ENCODE measurements around the gene HIBADH. TPM values are rescaled to one million over a fixed set of nuclear protein-coding genes. Genes with fewer than 3 reads are reported as not detected.
"Not testable (repeated sequence)": the region's sequence is repeated elsewhere in the genome, so short reads cannot be mapped to it uniquely, and the experiment has no call there.

The HIBADH gene
- total RNA-seq, 2 experiments from 2014 or later = 12.9 to 14.4 TPM

- no peak overlapping the region for H3K27ac Mint-ChIP-seq
- peak; percentile 63 for ATAC-seq (ENCODE audit: low read depth)
- POLR2A ChIA-PET = no interaction called here
- DNase-seq = no peak
- H3K4me1 Mint-ChIP-seq = no peaks in the 10 kb centered on the region
- no peak overlapping the region for H3K4me3 Mint-ChIP-seq
- peaks cover 11% of the 10 kb centered on the region for H3K27me3 Mint-ChIP-seq
- no peaks in the 10 kb centered on the region for H3K36me3 Mint-ChIP-seq
- peaks cover 1% of the 10 kb centered on the region for H3K9me3 Mint-ChIP-seq
Observed at GRCh38 chr7:27689591-27690164, 27.0 kb upstream of the HIBADH start.

DNA sequence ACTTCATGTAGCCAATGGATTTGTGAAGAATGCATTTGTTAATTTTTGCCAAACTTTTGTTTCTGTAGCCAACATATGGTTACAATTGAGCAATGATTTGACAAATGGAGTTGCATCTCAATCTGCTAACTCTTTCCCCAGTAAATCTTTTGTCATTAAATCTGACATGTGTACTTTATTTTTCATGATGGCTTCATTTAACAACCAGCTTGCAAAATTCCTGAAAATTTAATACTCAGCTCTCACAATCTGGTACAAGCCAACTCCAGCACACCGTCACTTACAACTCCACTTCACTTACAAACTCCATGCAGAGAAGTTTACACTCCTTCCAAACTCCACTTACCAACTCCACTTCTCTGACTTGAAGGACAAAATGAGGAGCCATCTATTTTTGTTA, 26.5 kb upstream of the HIBADH start:
- H3K27ac Mint-ChIP-seq = no peak overlapping the region
- no peaks in the 10 kb centered on the region for H3K4me1 Mint-ChIP-seq
- H3K36me3 Mint-ChIP-seq = no peaks in the 10 kb centered on the region
- peaks cover 1% of the 10 kb centered on the region for H3K9me3 Mint-ChIP-seq
- peaks cover 11% of the 10 kb centered on the region for H3K27me3 Mint-ChIP-seq
- DNase-seq (no peak), ATAC-seq (ENCODE audit: low read depth) (no peak)
- POLR2A ChIA-PET = no interaction called here
- H3K4me3 Mint-ChIP-seq = no peak overlapping the region

GRCh38 chr7:27688646-27689045, 26.0 kb upstream of the HIBADH start:
- Mint-ChIP-seq H3K27me3 (peaks cover 11% of the 10 kb centered on the region), H3K4me1 (no peaks in the 10 kb centered on the region), H3K27ac (no peak overlapping the region), H3K36me3 (no peaks in the 10 kb centered on the region), H3K4me3 (no peak overlapping the region), H3K9me3 (peaks cover 1% of the 10 kb centered on the region)
- ATAC-seq (ENCODE audit: low read depth) (no peak), DNase-seq (no peak)
- POLR2A ChIA-PET = no interaction called here

GRCh38 chr7:27688056-27688455, 25.4 kb upstream of the HIBADH start:
- Mint-ChIP-seq H3K4me1 (no peaks in the 10 kb centered on the region), H3K36me3 (no peaks in the 10 kb centered on the region), H3K9me3 (peaks cover 1% of the 10 kb centered on the region), H3K4me3 (no peak overlapping the region), H3K27ac (no peak overlapping the region), H3K27me3 (peaks cover 11% of the 10 kb centered on the region)
- POLR2A ChIA-PET = no interaction called here
- ATAC-seq (ENCODE audit: low read depth) (no peak), DNase-seq (no peak)

DNA sequence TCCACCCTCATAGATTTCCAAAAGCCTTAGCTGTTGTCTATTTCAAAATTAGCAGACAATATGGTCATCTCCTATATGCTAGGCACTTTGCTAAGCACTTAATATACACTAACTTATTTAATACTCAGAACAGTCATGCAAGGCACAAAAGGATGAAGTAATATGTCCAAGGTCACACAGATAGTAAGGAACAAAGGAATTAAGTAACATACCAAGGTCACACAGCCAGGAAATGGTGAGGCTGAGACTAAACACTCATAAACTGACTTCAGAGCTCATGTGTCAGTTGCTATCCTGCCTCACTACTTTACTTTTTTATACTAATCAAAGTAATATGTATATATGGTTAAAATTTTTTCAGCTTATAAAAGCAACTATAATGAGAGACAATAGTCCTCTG, 23.6 kb upstream of the HIBADH start:
- Mint-ChIP-seq H3K27me3 (peaks cover 9% of the 10 kb centered on the region), H3K4me3 (no peak overlapping the region), H3K4me1 (no peaks in the 10 kb centered on the region), H3K36me3 (no peaks in the 10 kb centered on the region), H3K27ac (no peak overlapping the region), H3K9me3 (peaks cover 1% of the 10 kb centered on the region)
- ATAC-seq (ENCODE audit: low read depth) = no peak
- no peak for DNase-seq
- POLR2A ChIA-PET = no interaction called here

- Mint-ChIP-seq H3K27ac (no peak overlapping the region), H3K4me1 (no peaks in the 10 kb centered on the region), H3K36me3 (no peaks in the 10 kb centered on the region), H3K4me3 (no peak overlapping the region), H3K27me3 (peaks cover 9% of the 10 kb centered on the region), H3K9me3 (peaks cover 1% of the 10 kb centered on the region)
- POLR2A ChIA-PET = no interaction called here
- DNase-seq (no peak), ATAC-seq (ENCODE audit: low read depth) (no peak)
Observed at GRCh38 chr7:27685893-27686292, 23.2 kb upstream of the HIBADH start.

DNA sequence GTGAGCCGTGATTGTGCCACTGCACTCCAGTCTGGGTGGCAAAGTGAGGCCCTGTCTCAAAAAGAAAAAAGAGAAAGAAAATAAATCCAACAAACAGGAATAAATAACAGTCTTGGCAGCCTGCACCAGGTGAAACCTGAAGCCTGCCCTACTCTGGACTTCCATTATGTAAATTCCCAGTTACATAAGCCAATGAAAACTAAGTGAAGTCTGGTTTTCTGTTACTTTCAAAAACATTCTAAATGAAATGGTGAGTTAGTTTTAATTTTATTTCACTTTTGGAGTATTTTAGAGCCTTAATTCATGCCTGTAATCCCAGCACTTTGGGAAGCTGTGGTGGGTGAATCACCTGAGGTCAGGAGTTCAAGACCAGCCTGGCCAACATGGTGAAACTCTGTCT, 22.5 kb upstream of the HIBADH start:
- ATAC-seq (ENCODE audit: low read depth) (no peak), DNase-seq (no peak)
- Mint-ChIP-seq H3K4me3 (no peak overlapping the region), H3K27me3 (peaks cover 9% of the 10 kb centered on the region), H3K9me3 (peaks cover 1% of the 10 kb centered on the region), H3K4me1 (no peaks in the 10 kb centered on the region), H3K36me3 (no peaks in the 10 kb centered on the region), H3K27ac (no peak overlapping the region)
- POLR2A ChIA-PET = no interaction called here

- Mint-ChIP-seq H3K27me3 (peaks cover 9% of the 10 kb centered on the region), H3K4me3 (no peak overlapping the region), H3K36me3 (no peaks in the 10 kb centered on the region), H3K9me3 (peaks cover 1% of the 10 kb centered on the region), H3K4me1 (no peaks in the 10 kb centered on the region), H3K27ac (no peak overlapping the region)
- DNase-seq = no peak
- ATAC-seq (ENCODE audit: low read depth) = no peak
- POLR2A ChIA-PET = no interaction called here
Observed at GRCh38 chr7:27684491-27684890, 21.8 kb upstream of the HIBADH start.

GRCh38 chr7:27680610-27681009, 17.9 kb upstream of the HIBADH start:
- DNase-seq = no peak
- Mint-ChIP-seq H3K36me3 (no peaks in the 10 kb centered on the region), H3K4me1 (no peaks in the 10 kb centered on the region), H3K27ac (no peak overlapping the region), H3K27me3 (peaks cover 2% of the 10 kb centered on the region), H3K9me3 (no peaks in the 10 kb centered on the region), H3K4me3 (no peak overlapping the region)
- POLR2A ChIA-PET = no interaction called here
- no peak for ATAC-seq (ENCODE audit: low read depth)

DNA sequence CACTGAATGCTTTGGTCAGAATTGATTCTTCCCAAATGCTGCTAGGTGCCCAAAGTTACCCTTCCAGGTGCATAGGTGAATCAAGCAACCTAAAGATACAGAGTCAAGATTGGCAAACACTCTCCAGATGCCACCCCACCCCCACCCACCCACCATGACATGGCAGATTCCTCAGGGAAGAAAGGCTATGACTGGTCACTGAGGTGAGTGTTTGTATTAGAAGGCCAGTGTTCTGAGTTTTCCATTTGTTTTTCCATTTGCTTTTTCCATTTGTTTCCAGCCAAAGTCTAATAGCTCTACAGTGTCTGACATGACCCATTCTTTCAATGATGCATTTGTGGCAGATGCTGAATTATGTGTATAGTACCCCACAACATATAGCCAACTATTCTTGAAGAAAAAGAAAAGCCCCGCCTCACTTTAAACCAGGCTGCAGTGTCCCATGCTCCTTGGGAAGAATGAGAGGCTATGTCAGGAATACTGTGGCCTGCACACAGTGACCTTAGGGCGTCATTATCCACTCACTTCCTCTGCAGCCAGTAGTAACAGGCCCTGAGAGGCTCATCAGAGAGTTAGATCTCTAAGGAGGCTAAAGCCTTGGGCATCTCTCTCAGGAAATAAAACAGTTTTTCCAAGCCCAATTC, 16.1 kb upstream of the HIBADH start:
- ATAC-seq (ENCODE audit: low read depth) (no peak), DNase-seq (no peak)
- POLR2A ChIA-PET = no interaction called here
- Mint-ChIP-seq H3K27ac (no peak overlapping the region), H3K4me1 (no peaks in the 10 kb centered on the region), H3K9me3 (no peaks in the 10 kb centered on the region), H3K36me3 (no peaks in the 10 kb centered on the region), H3K27me3 (peaks cover 2% of the 10 kb centered on the region), H3K4me3 (no peak overlapping the region)

DNA sequence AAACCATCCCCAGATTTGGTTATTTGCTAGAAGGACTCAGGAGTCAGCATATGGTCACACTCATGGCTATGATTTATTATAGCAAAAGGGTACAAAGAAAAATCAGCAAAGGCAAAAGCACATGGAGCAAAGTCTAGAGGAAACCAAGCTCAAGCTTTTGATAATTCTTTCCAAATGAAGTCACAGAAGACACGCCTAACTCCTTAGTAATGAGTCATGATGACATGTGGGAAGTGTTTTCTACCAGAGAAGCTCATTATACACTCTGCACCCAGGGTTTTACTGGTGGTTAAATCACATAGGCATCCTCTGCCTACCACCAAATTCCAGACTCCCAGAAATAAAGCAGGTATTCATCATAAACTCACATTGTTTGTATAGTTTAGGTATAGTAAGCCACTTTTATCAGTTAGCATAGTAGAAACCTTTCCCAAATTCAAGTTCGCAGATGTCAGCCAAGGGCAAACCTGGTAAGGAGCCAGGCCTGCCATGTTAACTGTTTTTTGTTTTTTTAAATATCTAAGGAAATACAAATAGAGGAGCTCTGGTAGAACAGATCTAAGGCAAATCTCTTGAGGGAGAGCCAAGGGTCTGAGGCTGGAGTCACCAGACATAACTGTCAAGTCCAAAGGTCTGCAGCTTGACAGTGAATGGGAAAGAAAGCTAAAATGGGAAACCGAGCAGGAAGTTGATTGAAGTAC, 15.4 kb upstream of the HIBADH start:
- Mint-ChIP-seq H3K4me3 (no peak overlapping the region), H3K36me3 (no peaks in the 10 kb centered on the region), H3K27me3 (peaks cover 2% of the 10 kb centered on the region), H3K9me3 (no peaks in the 10 kb centered on the region), H3K4me1 (no peaks in the 10 kb centered on the region), H3K27ac (no peak overlapping the region)
- ATAC-seq (ENCODE audit: low read depth) (no peak), DNase-seq (no peak)
- POLR2A ChIA-PET = no interaction called here

DNA sequence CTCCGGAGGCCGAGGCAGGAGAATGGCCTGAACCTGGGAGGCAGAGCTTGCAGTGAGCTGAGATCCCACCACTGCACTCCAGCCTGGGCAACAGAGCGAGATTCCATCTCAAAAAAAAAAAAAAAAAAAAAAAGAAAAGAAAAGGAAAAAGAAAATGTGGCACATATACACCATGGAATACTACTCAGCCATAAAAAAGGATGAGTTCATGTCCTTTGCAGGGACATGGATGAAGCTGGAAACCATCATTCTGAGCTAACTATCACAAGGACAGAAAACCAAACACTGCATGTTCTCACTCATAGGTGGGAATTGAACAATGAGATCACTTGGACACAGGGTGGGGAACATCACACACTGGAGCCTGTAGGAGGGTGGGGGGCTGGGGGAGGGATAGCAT, 11.4 kb upstream of the HIBADH start:
- DNase-seq; H3K4me3 Mint-ChIP-seq; H3K27me3 Mint-ChIP-seq; POLR2A ChIA-PET; H3K9me3 Mint-ChIP-seq; H3K36me3 Mint-ChIP-seq; H3K27ac Mint-ChIP-seq; ATAC-seq (ENCODE audit: low read depth); H3K4me1 Mint-ChIP-seq: not testable (repeated sequence)

DNA sequence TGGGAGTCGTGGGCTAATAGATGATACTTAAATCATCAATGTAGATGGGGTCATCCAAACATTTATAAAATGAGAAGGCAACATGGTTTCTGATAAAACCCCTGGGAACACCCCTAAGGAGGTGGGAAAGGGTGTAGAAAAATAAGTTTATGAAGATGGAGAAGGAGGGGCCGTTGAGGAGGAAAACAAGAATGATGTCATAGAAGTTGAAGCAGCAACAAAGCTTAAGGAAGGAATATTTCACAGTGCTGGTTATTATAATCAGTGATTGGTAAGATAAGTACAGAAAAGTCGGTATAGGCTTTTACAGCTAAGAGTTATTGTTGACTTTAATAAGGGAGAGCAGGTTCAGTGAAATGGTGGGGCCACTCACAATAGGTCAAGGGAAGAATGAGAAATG, 9.0 kb upstream of the HIBADH start:
- no peaks in the 10 kb centered on the region for H3K4me1 Mint-ChIP-seq
- DNase-seq (no peak), ATAC-seq (ENCODE audit: low read depth) (no peak)
- H3K36me3 Mint-ChIP-seq = no peaks in the 10 kb centered on the region
- no peak overlapping the region for H3K27ac Mint-ChIP-seq
- H3K27me3 Mint-ChIP-seq = peaks cover 6% of the 10 kb centered on the region
- POLR2A ChIA-PET = no interaction called here
- H3K4me3 Mint-ChIP-seq = no peak overlapping the region
- H3K9me3 Mint-ChIP-seq = no peaks in the 10 kb centered on the region

DNA sequence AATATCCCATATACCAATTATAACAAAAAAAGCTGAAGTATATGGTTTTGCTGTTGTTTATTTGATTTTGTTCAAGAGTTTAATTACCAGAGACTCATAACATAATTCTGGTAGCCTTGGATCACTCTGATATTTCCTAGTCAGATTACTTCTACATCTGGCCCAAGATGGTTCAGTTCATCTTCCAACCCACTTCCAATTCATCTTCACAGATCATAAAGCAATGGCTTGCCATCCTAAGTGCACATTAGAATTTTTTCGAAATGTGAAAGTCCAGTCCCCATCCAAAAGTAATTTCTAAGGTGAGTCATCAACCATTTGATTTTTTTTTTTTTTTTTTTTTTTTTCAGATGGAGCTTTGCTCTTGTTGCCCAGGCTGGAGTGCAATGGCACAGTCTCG, 8.0 kb upstream of the HIBADH start:
- Mint-ChIP-seq H3K27me3 (peaks cover 6% of the 10 kb centered on the region), H3K4me1 (no peaks in the 10 kb centered on the region), H3K36me3 (no peaks in the 10 kb centered on the region), H3K9me3 (no peaks in the 10 kb centered on the region), H3K4me3 (no peak overlapping the region), H3K27ac (no peak overlapping the region)
- POLR2A ChIA-PET = interaction anchor here (0.7 kb wide), 1 partner anchor 8 kb away, joined by 8 read pairs; no protein-coding TSS in a partner anchor
- ATAC-seq (ENCODE audit: low read depth) = no peak
- DNase-seq = no peak
